Measurements from ENCODE around the gene DIP2C. TPM values are rescaled to one million over a fixed set of nuclear protein-coding genes. Genes with fewer than 3 reads are reported as not detected.

The DIP2C gene
- total RNA-seq, 1 donor from 2014 or later, result 0.53 TPM

- Histone ChIP-seq H3K4me3 (ENCODE audit: low read depth, low read length) (no peak overlapping the region), H3K36me3 (ENCODE audit: control insufficient read depth, insufficient read depth, low read length) (no peaks in the 10 kb centered on the region), H3K27me3 (ENCODE audit: control insufficient read depth, insufficient read depth, low read length) (no peaks in the 10 kb centered on the region)
- TF ChIP-seq, protein P1, sequence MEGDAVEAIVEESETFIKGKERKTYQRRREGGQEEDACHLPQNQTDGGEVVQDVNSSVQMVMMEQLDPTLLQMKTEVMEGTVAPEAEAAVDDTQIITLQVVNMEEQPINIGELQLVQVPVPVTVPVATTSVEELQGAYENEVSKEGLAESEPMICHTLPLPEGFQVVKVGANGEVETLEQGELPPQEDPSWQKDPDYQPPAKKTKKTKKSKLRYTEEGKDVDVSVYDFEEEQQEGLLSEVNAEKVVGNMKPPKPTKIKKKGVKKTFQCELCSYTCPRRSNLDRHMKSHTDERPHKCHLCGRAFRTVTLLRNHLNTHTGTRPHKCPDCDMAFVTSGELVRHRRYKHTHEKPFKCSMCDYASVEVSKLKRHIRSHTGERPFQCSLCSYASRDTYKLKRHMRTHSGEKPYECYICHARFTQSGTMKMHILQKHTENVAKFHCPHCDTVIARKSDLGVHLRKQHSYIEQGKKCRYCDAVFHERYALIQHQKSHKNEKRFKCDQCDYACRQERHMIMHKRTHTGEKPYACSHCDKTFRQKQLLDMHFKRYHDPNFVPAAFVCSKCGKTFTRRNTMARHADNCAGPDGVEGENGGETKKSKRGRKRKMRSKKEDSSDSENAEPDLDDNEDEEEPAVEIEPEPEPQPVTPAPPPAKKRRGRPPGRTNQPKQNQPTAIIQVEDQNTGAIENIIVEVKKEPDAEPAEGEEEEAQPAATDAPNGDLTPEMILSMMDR (IDR thresholded peaks at IDR 0.05; ENCODE audit: insufficient read depth, low read length, severe bottlenecking), result no peak
- DNase-seq (ENCODE audit: low read depth) (no peak), FAIRE-seq (no peak)
Observed at GRCh38 chr10:639751-640672, 49.5 kb downstream of the DIP2C start.

GRCh38 chr10:639001-639750, 50.3 kb downstream of the DIP2C start:
- no peak overlapping the region for H3K4me3 ChIP-seq (ENCODE audit: low read depth, low read length)
- DNase-seq (ENCODE audit: low read depth), result no peak
- TF ChIP-seq, protein P1 (IDR thresholded peaks at IDR 0.05; ENCODE audit: insufficient read depth, low read length, severe bottlenecking), result no peak
- H3K36me3 ChIP-seq (ENCODE audit: control insufficient read depth, insufficient read depth, low read length), result no peaks in the 10 kb centered on the region
- H3K27me3 ChIP-seq (ENCODE audit: control insufficient read depth, insufficient read depth, low read length), result no peaks in the 10 kb centered on the region
- no peak for FAIRE-seq

GRCh38 chr10:637771-638195, 51.7 kb downstream of the DIP2C start:
- Histone ChIP-seq H3K36me3 (ENCODE audit: control insufficient read depth, insufficient read depth, low read length) (no peaks in the 10 kb centered on the region), H3K27me3 (ENCODE audit: control insufficient read depth, insufficient read depth, low read length) (no peaks in the 10 kb centered on the region), H3K4me3 (ENCODE audit: low read depth, low read length) (no peak overlapping the region)
- DNase-seq (ENCODE audit: low read depth) (no peak), FAIRE-seq (peak; percentile 32)
- TF ChIP-seq, protein P1 (IDR thresholded peaks at IDR 0.05; ENCODE audit: insufficient read depth, low read length, severe bottlenecking), result no peak

- no peaks in the 10 kb centered on the region for H3K36me3 ChIP-seq (ENCODE audit: control insufficient read depth, insufficient read depth, low read length)
- DNase-seq (ENCODE audit: low read depth), result peak; percentile 39
- no peak for FAIRE-seq
- no peaks in the 10 kb centered on the region for H3K27me3 ChIP-seq (ENCODE audit: control insufficient read depth, insufficient read depth, low read length)
- TF ChIP-seq, protein P1 (IDR thresholded peaks at IDR 0.05; ENCODE audit: insufficient read depth, low read length, severe bottlenecking), result no peak
- no peak overlapping the region for H3K4me3 ChIP-seq (ENCODE audit: low read depth, low read length)
Observed at GRCh38 chr10:637221-637620, 52.2 kb downstream of the DIP2C start.

GRCh38 chr10:636769-637168, 52.7 kb downstream of the DIP2C start:
- H3K36me3 ChIP-seq (ENCODE audit: control insufficient read depth, insufficient read depth, low read length), result no peaks in the 10 kb centered on the region
- H3K4me3 ChIP-seq (ENCODE audit: low read depth, low read length), result no peak overlapping the region
- no peak for DNase-seq (ENCODE audit: low read depth)
- peak; percentile 83 for FAIRE-seq
- TF ChIP-seq, protein P1 (IDR thresholded peaks at IDR 0.05; ENCODE audit: insufficient read depth, low read length, severe bottlenecking), result no peak
- H3K27me3 ChIP-seq (ENCODE audit: control insufficient read depth, insufficient read depth, low read length), result no peaks in the 10 kb centered on the region

Measured in bronchial epithelial cell (primary cell).